GM23338 (cell line): ENCODE data around the gene MPRIP. TPM values are rescaled to one million over a fixed set of nuclear protein-coding genes. Genes with fewer than 3 reads are reported as not detected.

Source experiments
- ATAC-seq: fragments of 200-7000 bp; cut with Tn5 transposase; 3 replicates; pipeline ENCODE4 v1.9.1; 2020
- DNase-seq: peaks from one replicate; pipeline ENCODE4 v3.0.0-alpha.2; 2015; ENCODE audit warnings: low spot score
- H2AFZ ChIP-seq: fragments of 200-600 bp; sonication (generic); 2 replicates; pipeline ENCODE4 v1.8.0; 2016; ENCODE audit warnings: antibody characterized with exemption, mild to moderate bottlenecking, moderate library complexity
- H3F3A ChIP-seq: fragments of 200-600 bp; sonication (generic); replicated peaks from 2 replicates; pipeline ENCODE4 v1.8.0; 2017; ENCODE audit warnings: antibody characterized with exemption, mixed run types, low read depth
- H3K27ac ChIP-seq: fragments of 200-600 bp; sonication (generic); 2 replicates; pipeline ENCODE4 v1.6.1; 2016; ENCODE audit warnings: low read depth
- H3K27me3 ChIP-seq: fragments of 200-600 bp; sonication (generic); 2 replicates; pipeline ENCODE4 v1.8.0; 2016; ENCODE audit warnings: mild to moderate bottlenecking, mixed run types, moderate library complexity; ENCODE audit not compliant: insufficient read depth
- H3K36me3 ChIP-seq: fragments of 200-600 bp; sonication (generic); 2 replicates; pipeline ENCODE4 v1.8.0; 2016; ENCODE audit warnings: mild to moderate bottlenecking; ENCODE audit not compliant: insufficient read depth
- H3K4me1 ChIP-seq: fragments of 200-600 bp; sonication (generic); 2 replicates; pipeline ENCODE4 v1.8.0; 2016; ENCODE audit warnings: mild to moderate bottlenecking, moderate library complexity; ENCODE audit not compliant: insufficient read depth
- H3K4me2 ChIP-seq: fragments of 200-600 bp; sonication (generic); 2 replicates; pipeline ENCODE4 v1.7.1; 2017; ENCODE audit warnings: mixed run types
- H3K4me3 ChIP-seq: fragments of 200-600 bp; sonication (generic); 2 replicates; pipeline ENCODE4 v1.6.1; 2016; ENCODE audit warnings: mixed run types
- H3K79me2 ChIP-seq: fragments of 200-600 bp; sonication (generic); replicated peaks from 2 replicates; pipeline ENCODE4 v1.8.0; 2017; ENCODE audit warnings: mild to moderate bottlenecking; ENCODE audit not compliant: insufficient read depth
- H3K9me2 ChIP-seq: fragments of 200-600 bp; sonication (generic); 2 replicates; pipeline ENCODE4 v1.8.0; 2017; ENCODE audit not compliant: insufficient read depth
- H4K20me1 ChIP-seq: fragments of 200-600 bp; sonication (generic); replicated peaks from 2 replicates; pipeline ENCODE4 v1.8.0; 2017; ENCODE audit warnings: mild to moderate bottlenecking; ENCODE audit not compliant: insufficient read depth
- H3K27ac Mint-ChIP-seq: 2 replicates; pipeline ENCODE4 v1.8.0; 2020; ENCODE audit warnings: inconsistent platforms, mild to moderate bottlenecking, moderate library complexity, mixed read lengths
- H3K27me3 Mint-ChIP-seq: 3 replicates; pipeline ENCODE4 v1.8.0; 2022; ENCODE audit warnings: low read depth, mild to moderate bottlenecking, moderate library complexity, mixed read lengths, inconsistent platforms; ENCODE audit not compliant: insufficient read depth, poor library complexity
- H3K36me3 Mint-ChIP-seq: 3 replicates; pipeline ENCODE4 v1.8.0; 2021; ENCODE audit warnings: low read depth, mild to moderate bottlenecking, inconsistent platforms, moderate library complexity, mixed read lengths
- H3K4me1 Mint-ChIP-seq: 3 replicates; pipeline ENCODE4 v1.8.0; 2020; ENCODE audit warnings: mild to moderate bottlenecking, inconsistent platforms, mixed read lengths
- H3K4me3 Mint-ChIP-seq: 3 replicates; pipeline ENCODE4 v1.8.0; 2021; ENCODE audit warnings: moderate library complexity, mild to moderate bottlenecking, inconsistent platforms, mixed read lengths
- H3K9me3 Mint-ChIP-seq: 3 replicates; pipeline ENCODE4 v1.8.0; 2020; ENCODE audit warnings: moderate library complexity, mild to moderate bottlenecking, inconsistent platforms, mixed read lengths
- CREB1 ChIP-seq: fragments of 250-450 bp; sonication (Bioruptor Pico); IDR thresholded peaks from 2 replicates; pipeline ENCODE4 v1.5.0; 2020; ENCODE audit warnings: low read depth, mild to moderate bottlenecking, moderate library complexity
- CTCF ChIP-seq, 2 experiments: fragments of 200-600 bp in 1 of 2; sonication (generic) in 1 of 2; conservative IDR thresholded peaks; 2 replicates each; pipeline versions ENCODE4 v1.5.1 to v1.6.1; 2016 to 2017; ENCODE audit warnings: antibody characterized with exemption in 2 of 2, low read depth in 2 of 2, mild to moderate bottlenecking in 2 of 2, moderate library complexity in 1 of 2
- ETS1 ChIP-seq: IDR thresholded peaks from 2 replicates; pipeline ENCODE4 v1.6.1; 2016; ENCODE audit warnings: antibody characterized with exemption
- EZH2 ChIP-seq: fragments of 200-600 bp; sonication (generic); IDR thresholded peaks from one replicate; pipeline ENCODE4 v1.8.0; 2017; ENCODE audit warnings: antibody characterized with exemption, mild to moderate bottlenecking, low read depth; ENCODE audit not compliant: unreplicated experiment
- EZH2phosphoT487 ChIP-seq: fragments of 200-600 bp; sonication (generic); IDR thresholded peaks from one replicate; pipeline ENCODE4 v1.8.1; 2018; ENCODE audit warnings: antibody characterized with exemption; ENCODE audit not compliant: unreplicated experiment
- JUNB ChIP-seq: IDR thresholded peaks from one replicate; pipeline ENCODE4 v1.6.1; 2016; ENCODE audit warnings: antibody characterized with exemption; ENCODE audit not compliant: unreplicated experiment
- NANOG ChIP-seq: IDR thresholded peaks from 2 replicates; pipeline ENCODE4 v1.6.1; 2016; ENCODE audit warnings: antibody characterized with exemption, borderline replicate concordance
- POLR2AphosphoS5 ChIP-seq: IDR thresholded peaks from 2 replicates; pipeline ENCODE4 v1.6.1; 2016; ENCODE audit warnings: antibody characterized with exemption, low read depth
- REST ChIP-seq: IDR thresholded peaks from one replicate; pipeline ENCODE4 v1.6.1; 2018; ENCODE audit warnings: antibody characterized with exemption; ENCODE audit not compliant: unreplicated experiment
- STAT1 ChIP-seq: IDR thresholded peaks from one replicate; pipeline ENCODE4 v1.6.1; 2016; ENCODE audit warnings: antibody characterized with exemption; ENCODE audit not compliant: unreplicated experiment
- ZNF114 ChIP-seq: fragments of 250-450 bp; sonication (Bioruptor Pico); IDR thresholded peaks from 2 replicates; pipeline ENCODE4 v1.5.0; 2020; ENCODE audit warnings: mild to moderate bottlenecking, moderate library complexity
- ZNF331 ChIP-seq: fragments of 250-450 bp; sonication (Bioruptor Pico); IDR thresholded peaks from 2 replicates; pipeline ENCODE4 v1.5.0; 2020; ENCODE audit warnings: low read depth, mild to moderate bottlenecking, moderate library complexity
- ZNF462 ChIP-seq: fragments of 250-450 bp; sonication (Bioruptor Pico); IDR thresholded peaks from 2 replicates; pipeline ENCODE4 v1.5.0; 2020; ENCODE audit warnings: mild to moderate bottlenecking, moderate library complexity
- polyA plus RNA-seq: library from polyadenylated mRNA; unstranded; fragments of >200 nt; fragmentation: Nextera tagmentation; extraction: Ambion mirVana; gene quantifications from 2 replicates; pipeline ENCODE4 v1.2.1, GENCODE V29; 2016
- total RNA-seq: library from RNA; depleted of rRNA; stranded (reverse); fragments of >200 nt; shearing (Covaris generic); gene quantifications from 2 replicates; pipeline ENCODE4 v1.2.3, GENCODE V29; 2014

MPRIP gene
- total and polyA plus RNA-seq, 2 experiments from 2014 or later: 39.3 to 113 TPM

- Histone ChIP-seq H3K27me3 (no peaks in the 10 kb centered on the region), H3K4me3 (no peak overlapping the region), H3K4me1 (no peaks in the 10 kb centered on the region), H3K4me2 (no peak overlapping the region), H3K36me3 (peaks cover 4% of the 10 kb centered on the region; the same call in 1 of the 2 replicates), H2AFZ (no peak overlapping the region), H4K20me1 (no peaks in the 10 kb centered on the region; the same call in 1 of the 2 replicates), H3K9me2 (no peaks in the 10 kb centered on the region), H3K27ac (no peak overlapping the region), H3K79me2 (no peaks in the 10 kb centered on the region), H3F3A (no peaks in the 10 kb centered on the region)
- TF ChIP-seq REST (no peak), EZH2 (no peak), ZNF331 (no peak), STAT1 (no peak), CREB1 (no peak), POLR2AphosphoS5 (no peak), EZH2phosphoT487 (no peak), CTCF (conservative IDR thresholded peaks at IDR 0.05; ENCODE audit: low read depth in 2 of 2) (no peak), ZNF462 (CRISPR knock-in tag) (no peak), NANOG (no peak), ZNF114 (CRISPR knock-in tag) (no peak), JUNB (no peak), ETS1 (no peak)
- H3K4me1 Mint-ChIP-seq: no peaks in the 10 kb centered on the region
- ATAC-seq (no peak), DNase-seq (no peak)
- no peak overlapping the region for H3K4me3 Mint-ChIP-seq
- no peaks in the 10 kb centered on the region for H3K9me3 Mint-ChIP-seq
- peaks cover 16% of the 10 kb centered on the region for H3K27me3 Mint-ChIP-seq
- H3K27ac Mint-ChIP-seq: no peak overlapping the region
- peaks cover 30% of the 10 kb centered on the region; the same call in 2 of the 3 replicates for H3K36me3 Mint-ChIP-seq
Observed at GRCh38 chr17:17165666-17166308, 123.5 kb downstream of the MPRIP start.
